ENCODE measurements around the gene DOP1A. TPM values are rescaled to one million over a fixed set of nuclear protein-coding genes. Genes with fewer than 3 reads are reported as not detected.

Gene DOP1A
- total and polyA plus RNA-seq, 2 of the 4 experiments (the other 2 are of a cell fraction): 6.0 to 32.4 TPM

DNA sequence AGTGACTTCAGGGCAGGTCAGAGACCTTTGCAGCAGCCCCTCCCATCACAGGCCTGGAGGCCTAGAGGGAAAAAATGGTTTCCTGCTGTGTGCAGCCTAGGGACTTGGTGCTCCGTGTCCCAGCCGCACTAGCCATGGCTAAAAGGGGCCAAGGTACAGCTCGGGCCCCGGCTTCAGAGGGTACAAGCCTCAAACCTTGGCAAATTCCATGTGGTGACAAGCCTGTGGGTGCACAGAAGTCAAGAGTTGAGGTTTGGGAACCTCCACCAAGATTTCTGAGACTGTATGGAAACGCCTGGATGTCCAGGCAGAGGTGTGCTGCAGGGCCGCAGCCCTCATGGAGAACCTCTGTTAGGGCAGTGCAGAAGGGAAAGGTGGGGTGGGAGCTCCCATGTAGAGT lies 35.8 kb upstream of the DOP1A start:
- no peak overlapping the region for H2AK9ac ChIP-seq (replicated peaks; ENCODE audit: low read depth, low read length, poor library complexity)
- no peak overlapping the region for H2BK20ac ChIP-seq (ENCODE audit: low read depth, low read length)
- no peaks in the 10 kb centered on the region for H3K79me1 ChIP-seq (ENCODE audit: low read depth in 1 of 2, low read length in 2 of 2)
- BruUV-seq (replicated peaks): no TSS peak
- no peaks in the 10 kb centered on the region for H3K9me1 ChIP-seq (ENCODE audit: insufficient read depth, low read length)
- H3K14ac ChIP-seq (replicated peaks; ENCODE audit: low read depth, low read length): no peak overlapping the region
- no peak overlapping the region for H3K18ac ChIP-seq (ENCODE audit: low read depth, low read length)
- H3K27ac ChIP-seq (ENCODE audit: insufficient read depth, low read length): no peak overlapping the region
- ChIA-PET POLR2A (ENCODE audit: unreplicated experiment) (no interaction called here), CTCF (no interaction called here)
- H4K91ac ChIP-seq (ENCODE audit: insufficient read depth, low read depth, low read length): no peak overlapping the region
- dilution Hi-C loops (cut with HindIII; ENCODE audit: low sequenced_read_pairs, unreplicated experiment) (no loop called here), in situ Hi-C loops (cut with MboI; ENCODE audit: low sequenced_read_pairs) (no loop called here), intact Hi-C loops (cut with micrococcal nuclease) (no loop called here)
- no peak overlapping the region for H4K5ac ChIP-seq (ENCODE audit: low read depth, low read length)
- ATAC-seq (ENCODE audit: low read depth) (no peak), DNase-seq (no peak)
- H3K27me3 ChIP-seq (ENCODE audit: control insufficient read depth, insufficient read depth, low read length): no peaks in the 10 kb centered on the region
- no peak overlapping the region for H2AFZ ChIP-seq (replicated peaks; ENCODE audit: low read length, poor library complexity)
- no peak overlapping the region for H3K4me3 ChIP-seq (ENCODE audit: insufficient read depth, low read depth, low read length)
- no peak overlapping the region for H2BK120ac ChIP-seq (ENCODE audit: low read depth, low read length)
- H3K9me3 ChIP-seq (ENCODE audit: control insufficient read depth, insufficient read depth, low read length): peaks cover 9% of the 10 kb centered on the region
- H3K23ac ChIP-seq (ENCODE audit: low read depth, low read length): no peak overlapping the region
- no peak overlapping the region for H4K8ac ChIP-seq (ENCODE audit: low read depth in 2 of 2, low read length in 2 of 2)
- H2BK15ac ChIP-seq (ENCODE audit: low read depth, low read length): no peak overlapping the region
- H2AK5ac ChIP-seq (ENCODE audit: low read depth, low read length): no peak overlapping the region
- 100% methylated on average over 4 of the region's 6 CpGs; no CpG with 5 or more reads in 1 of the 2 experiments for WGBS, 2 experiments (ENCODE audit: extremely low coverage in 2 of 2, insufficient read length in 1 of 2)
- no peak overlapping the region for H3K56ac ChIP-seq (ENCODE audit: extremely low read depth, insufficient read depth, low read length)
- no peak overlapping the region for H2BK5ac ChIP-seq (ENCODE audit: low read depth, low read length, poor library complexity, severe bottlenecking)
- no peak for TF ChIP-seq RCOR1 (IDR thresholded peaks at IDR 0.05; ENCODE audit: insufficient replicate concordance, low read length)
- no peak for TF ChIP-seq RAD21 (IDR thresholded peaks at IDR 0.05; ENCODE audit: low read length)
- TF ChIP-seq POLR2A (IDR thresholded peaks at IDR 0.05; ENCODE audit: low read depth, low read length): no peak
- no peak overlapping the region for H3K4ac ChIP-seq (ENCODE audit: low read depth, low read length)
- no peak overlapping the region for H3K9ac ChIP-seq (ENCODE audit: low read depth, low read length)
- no peaks in the 10 kb centered on the region for H3K4me1 ChIP-seq (ENCODE audit: control insufficient read depth, insufficient read depth, low read length)
- H4K20me1 ChIP-seq (ENCODE audit: insufficient read depth, low read length): no peaks in the 10 kb centered on the region
- no peak overlapping the region for H3K4me2 ChIP-seq (ENCODE audit: low read depth, low read length)
- peaks cover 7% of the 10 kb centered on the region; the same call in 1 of the 2 replicates for H3K36me3 ChIP-seq (ENCODE audit: control insufficient read depth, insufficient read depth, low read length)

Data from IMR-90 (cell line).